Nephron progenitor cell (in vitro differentiated cells): Measurements from ENCODE around the gene PTPN22.

Experiments
- DNase-seq: peaks from one replicate; pipeline ENCODE4 v3.0.0; 2021
- H3K27ac Mint-ChIP-seq: 2 replicates; pipeline ENCODE4 v1.8.0; 2021; ENCODE audit warnings: mild to moderate bottlenecking, moderate library complexity, mixed read lengths
- H3K27me3 Mint-ChIP-seq: 2 replicates; pipeline ENCODE4 v1.8.0; 2021; ENCODE audit warnings: mild to moderate bottlenecking, low read depth, mixed read lengths; ENCODE audit not compliant: poor library complexity
- H3K36me3 Mint-ChIP-seq: 2 replicates; pipeline ENCODE4 v1.8.0; 2021; ENCODE audit warnings: low read depth, mixed read lengths
- H3K4me1 Mint-ChIP-seq: 2 replicates; pipeline ENCODE4 v1.8.0; 2021; ENCODE audit warnings: mixed read lengths
- H3K4me3 Mint-ChIP-seq: 2 replicates; pipeline ENCODE4 v1.8.0; 2021; ENCODE audit warnings: mild to moderate bottlenecking, moderate library complexity, mixed read lengths
- H3K9me3 Mint-ChIP-seq: 2 replicates; pipeline ENCODE4 v1.8.0; 2021; ENCODE audit warnings: mild to moderate bottlenecking, moderate library complexity, mixed read lengths
- CTCF ChIP-seq: fragments of 200-600 bp; sonication (generic); IDR thresholded peaks from 2 replicates; pipeline ENCODE4 v1.5.0; 2021; ENCODE audit warnings: antibody characterized with exemption

Gene PTPN22

GRCh38 chr1:113780374-113781146, 91.0 kb downstream of the PTPN22 start:
- Mint-ChIP-seq H3K4me1 (peaks cover 2% of the 10 kb centered on the region), H3K36me3 (peaks cover 39% of the 10 kb centered on the region), H3K27me3 (no peaks in the 10 kb centered on the region), H3K27ac (no peak overlapping the region), H3K4me3 (no peak overlapping the region), H3K9me3 (peaks cover 3% of the 10 kb centered on the region)
- TF ChIP-seq CTCF, result no peak
- DNase-seq, result no peak

- Mint-ChIP-seq H3K4me3 (no peak overlapping the region), H3K4me1 (no peaks in the 10 kb centered on the region), H3K27me3 (no peaks in the 10 kb centered on the region), H3K36me3 (peaks cover 42% of the 10 kb centered on the region), H3K27ac (no peak overlapping the region), H3K9me3 (peaks cover 3% of the 10 kb centered on the region)
- no peak for DNase-seq
- no peak for TF ChIP-seq CTCF
Observed at GRCh38 chr1:113779542-113779941, 92.0 kb downstream of the PTPN22 start.

- H3K27ac Mint-ChIP-seq, result no peak overlapping the region
- H3K9me3 Mint-ChIP-seq, result peaks cover 3% of the 10 kb centered on the region
- DNase-seq, result no peak
- H3K36me3 Mint-ChIP-seq, result peaks cover 51% of the 10 kb centered on the region
- no peaks in the 10 kb centered on the region for H3K4me1 Mint-ChIP-seq
- H3K4me3 Mint-ChIP-seq, result no peak overlapping the region
- no peaks in the 10 kb centered on the region for H3K27me3 Mint-ChIP-seq
- TF ChIP-seq CTCF, result no peak
Observed at GRCh38 chr1:113777561-113777960, 94.0 kb downstream of the PTPN22 start.

- no peak overlapping the region for H3K4me3 Mint-ChIP-seq
- no peaks in the 10 kb centered on the region for H3K9me3 Mint-ChIP-seq
- H3K27ac Mint-ChIP-seq, result no peak overlapping the region
- H3K4me1 Mint-ChIP-seq, result no peaks in the 10 kb centered on the region
- H3K27me3 Mint-ChIP-seq, result no peaks in the 10 kb centered on the region
- DNase-seq, result no peak
- peaks cover 41% of the 10 kb centered on the region for H3K36me3 Mint-ChIP-seq
- no peak for TF ChIP-seq CTCF
Observed at GRCh38 chr1:113770031-113770430, 101.5 kb downstream of the PTPN22 start.

GRCh38 chr1:113769601-113769970, 101.9 kb downstream of the PTPN22 start:
- TF ChIP-seq CTCF, result no peak
- Mint-ChIP-seq H3K36me3 (peaks cover 41% of the 10 kb centered on the region), H3K9me3 (no peaks in the 10 kb centered on the region), H3K27me3 (no peaks in the 10 kb centered on the region), H3K4me1 (no peaks in the 10 kb centered on the region), H3K27ac (no peak overlapping the region), H3K4me3 (no peak overlapping the region)
- DNase-seq, result no peak
